ENCODE measurements around the gene BCAS1.

Gene BCAS1

DNA sequence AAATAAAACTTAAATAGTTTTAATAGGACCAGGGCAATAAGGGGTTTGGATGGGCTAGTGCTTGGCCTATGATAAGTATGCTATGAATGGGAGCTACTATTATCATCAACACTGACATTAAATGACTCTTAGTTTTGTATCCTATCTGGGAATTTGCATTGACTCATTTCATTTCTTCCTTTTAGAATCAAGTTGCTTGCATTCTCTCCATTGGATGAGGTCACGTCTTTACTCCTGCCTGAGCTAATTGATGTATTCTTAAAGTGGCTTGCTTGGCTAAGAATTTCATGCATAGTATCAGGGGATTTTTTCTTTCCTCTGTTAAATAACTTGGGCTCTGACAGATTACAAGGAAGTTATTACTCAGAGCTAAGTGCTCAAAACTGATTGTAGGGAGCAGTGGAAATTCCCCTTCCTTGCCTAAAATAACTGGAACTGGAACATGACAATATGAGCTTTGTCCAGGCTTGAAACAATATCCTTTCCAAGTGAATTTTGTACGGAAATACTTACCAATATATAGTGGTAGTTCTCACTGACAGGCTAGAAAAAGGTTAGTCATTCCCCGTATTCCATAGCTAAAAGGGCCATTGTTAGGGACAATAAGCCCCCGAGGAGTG is 169.9 kb downstream of the BCAS1 start:
- DNase-seq (ENCODE audit: insufficient read length, low spot score) (no peak), FAIRE-seq (no peak)
- TF ChIP-seq, protein P1, sequence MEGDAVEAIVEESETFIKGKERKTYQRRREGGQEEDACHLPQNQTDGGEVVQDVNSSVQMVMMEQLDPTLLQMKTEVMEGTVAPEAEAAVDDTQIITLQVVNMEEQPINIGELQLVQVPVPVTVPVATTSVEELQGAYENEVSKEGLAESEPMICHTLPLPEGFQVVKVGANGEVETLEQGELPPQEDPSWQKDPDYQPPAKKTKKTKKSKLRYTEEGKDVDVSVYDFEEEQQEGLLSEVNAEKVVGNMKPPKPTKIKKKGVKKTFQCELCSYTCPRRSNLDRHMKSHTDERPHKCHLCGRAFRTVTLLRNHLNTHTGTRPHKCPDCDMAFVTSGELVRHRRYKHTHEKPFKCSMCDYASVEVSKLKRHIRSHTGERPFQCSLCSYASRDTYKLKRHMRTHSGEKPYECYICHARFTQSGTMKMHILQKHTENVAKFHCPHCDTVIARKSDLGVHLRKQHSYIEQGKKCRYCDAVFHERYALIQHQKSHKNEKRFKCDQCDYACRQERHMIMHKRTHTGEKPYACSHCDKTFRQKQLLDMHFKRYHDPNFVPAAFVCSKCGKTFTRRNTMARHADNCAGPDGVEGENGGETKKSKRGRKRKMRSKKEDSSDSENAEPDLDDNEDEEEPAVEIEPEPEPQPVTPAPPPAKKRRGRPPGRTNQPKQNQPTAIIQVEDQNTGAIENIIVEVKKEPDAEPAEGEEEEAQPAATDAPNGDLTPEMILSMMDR (IDR thresholded peaks at IDR 0.05; ENCODE audit: insufficient read depth, missing control alignments), result no peak

DNA sequence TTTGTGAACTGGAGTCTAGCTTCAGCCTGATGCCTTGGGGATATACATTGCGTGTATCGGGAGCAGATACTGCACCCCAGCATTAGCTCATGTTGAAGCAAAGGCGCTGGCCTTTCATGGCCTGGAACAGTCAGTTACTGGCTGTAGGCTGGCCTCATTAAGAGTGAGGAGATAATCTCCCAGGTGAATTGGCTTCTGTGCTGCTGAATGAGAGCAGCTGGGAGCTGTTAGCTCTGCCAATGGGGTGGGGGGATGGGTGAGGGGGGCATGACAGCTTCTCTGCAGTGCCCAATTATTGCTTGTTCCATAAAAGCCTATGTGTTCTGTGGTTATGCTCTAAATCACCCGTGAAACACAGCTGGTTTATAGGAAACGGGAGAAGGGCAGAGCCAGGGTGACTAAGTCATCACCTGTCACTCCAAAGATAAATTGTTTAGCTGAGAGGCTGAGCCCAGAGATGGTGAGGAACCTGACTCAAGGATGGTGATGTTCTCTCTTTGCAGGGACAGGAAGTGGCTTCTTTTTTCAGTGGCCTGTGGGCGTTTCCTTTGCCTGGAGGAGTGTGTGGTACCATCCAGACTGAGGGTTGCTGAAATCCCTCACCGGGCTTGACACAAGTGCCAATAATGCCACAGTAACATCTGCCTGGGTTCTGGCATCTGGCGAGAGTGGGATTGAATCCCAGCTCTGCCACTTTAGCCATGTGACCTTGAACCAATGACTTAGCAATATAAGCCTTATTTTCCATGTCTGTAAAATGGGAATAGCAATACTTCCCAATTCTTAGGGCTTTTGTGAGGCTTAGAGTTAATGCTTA is 170.8 kb downstream of the BCAS1 start:
- no peak for FAIRE-seq
- no peak for DNase-seq (ENCODE audit: insufficient read length, low spot score)

DNA sequence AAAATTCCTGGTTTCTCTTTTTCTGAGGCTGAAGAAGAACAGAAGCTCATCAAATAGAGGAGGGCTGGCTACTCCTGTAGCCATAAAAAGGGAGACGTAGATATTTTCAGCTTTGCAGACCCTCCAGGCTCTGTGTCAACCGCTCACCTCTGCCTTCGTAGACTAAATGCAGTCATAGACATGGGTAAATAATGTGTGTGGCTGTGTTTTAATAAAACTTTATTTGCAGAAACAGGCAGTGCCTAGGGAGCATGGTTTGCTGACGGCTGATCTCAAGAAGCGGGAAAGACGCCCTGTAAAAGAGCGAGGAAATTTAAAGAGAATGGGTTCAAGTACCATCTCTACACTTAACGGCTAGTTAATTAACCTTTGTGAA is 171.8 kb downstream of the BCAS1 start:
- TF ChIP-seq, protein P1 (IDR thresholded peaks at IDR 0.05; ENCODE audit: insufficient read depth, missing control alignments), result no peak
- FAIRE-seq (no peak), DNase-seq (ENCODE audit: insufficient read length, low spot score) (no peak)

More for the DNA sequence above, 170.8 kb downstream of the BCAS1 start:
- TF ChIP-seq, protein P1 (IDR thresholded peaks at IDR 0.05; ENCODE audit: insufficient read depth, missing control alignments), result no peak

DNA sequence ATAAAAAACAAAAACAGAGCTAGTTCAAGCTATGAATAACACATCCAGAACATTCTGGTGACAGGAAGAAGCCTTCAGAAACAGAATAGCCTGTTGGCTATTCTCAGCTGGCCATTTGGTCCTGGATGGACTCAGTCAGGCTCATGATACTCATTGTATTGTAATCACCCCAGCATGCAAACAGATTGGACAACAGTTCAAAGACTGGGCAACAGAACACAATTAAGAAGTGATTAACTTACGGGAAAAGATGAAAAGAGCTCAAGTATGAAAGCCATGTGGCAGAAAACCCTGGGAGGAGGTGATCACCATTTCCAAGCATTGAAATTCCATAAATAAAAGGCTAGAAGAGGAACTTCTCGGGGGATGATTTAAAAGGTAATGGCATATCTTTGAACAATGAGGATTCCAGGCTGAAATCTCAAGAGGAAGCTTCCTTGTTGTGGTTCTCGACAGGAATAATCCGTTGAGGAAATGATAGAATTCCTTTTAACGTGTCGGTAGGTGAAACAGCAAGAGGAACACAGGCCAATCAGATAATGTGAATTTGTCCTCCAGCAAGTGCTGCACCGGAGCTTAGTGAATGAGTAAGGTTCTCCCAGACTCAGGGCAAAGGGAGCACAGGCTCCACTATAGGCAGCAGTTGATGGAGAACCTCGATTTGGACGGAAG is 172.4 kb downstream of the BCAS1 start:
- FAIRE-seq (no peak), DNase-seq (ENCODE audit: insufficient read length, low spot score) (no peak)
- TF ChIP-seq, protein P1 (IDR thresholded peaks at IDR 0.05; ENCODE audit: insufficient read depth, missing control alignments), result no peak

DNA sequence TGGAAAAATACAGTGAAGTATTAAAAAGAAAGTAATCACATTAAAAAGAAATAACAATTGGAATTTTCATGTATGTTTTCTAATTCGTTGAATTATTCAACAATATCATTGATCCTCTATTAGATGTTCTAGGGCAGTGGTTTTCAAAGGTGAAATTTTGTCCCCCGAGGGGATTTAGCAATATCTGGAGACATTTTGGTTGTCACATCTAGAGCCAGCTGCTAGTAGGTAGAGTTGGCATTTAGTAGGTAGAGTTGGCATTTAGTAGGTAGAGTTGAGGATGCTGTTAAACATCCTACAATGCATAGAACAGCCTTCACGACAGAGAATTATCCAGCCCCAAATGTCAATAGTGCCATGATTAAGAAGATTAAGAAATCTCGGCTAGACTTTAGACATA is 173.7 kb downstream of the BCAS1 start:
- no peak for DNase-seq (ENCODE audit: insufficient read length, low spot score)
- TF ChIP-seq, protein P1 (IDR thresholded peaks at IDR 0.05; ENCODE audit: insufficient read depth, missing control alignments), result no peak
- no peak for FAIRE-seq

DNA sequence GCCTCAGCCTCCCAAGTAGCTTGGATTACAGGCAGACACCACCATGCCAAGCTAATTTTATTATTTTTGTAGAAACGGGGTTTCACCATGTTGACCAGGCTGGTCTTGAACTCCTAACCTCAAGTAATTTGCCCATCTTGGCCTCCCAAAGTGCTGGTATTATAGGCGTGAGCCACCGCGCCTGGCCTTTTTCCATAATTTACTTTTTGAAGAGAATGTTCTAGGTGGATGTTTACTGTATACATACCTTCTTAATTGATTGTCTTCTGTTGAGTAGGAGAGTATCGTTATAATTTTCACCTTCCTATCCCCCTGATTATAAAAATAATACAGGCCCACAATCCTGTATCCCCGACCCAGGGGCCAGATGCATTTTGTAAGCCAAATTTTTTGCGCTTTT is 174.4 kb downstream of the BCAS1 start:
- no peak for FAIRE-seq
- TF ChIP-seq, protein P1 (IDR thresholded peaks at IDR 0.05; ENCODE audit: insufficient read depth, missing control alignments), result no peak
- no peak for DNase-seq (ENCODE audit: insufficient read length, low spot score)
